HG03432 (cell line): ENCODE data around the gene TRIM74.
"Not testable (repeated sequence)": the region's sequence is repeated elsewhere in the genome, so short reads cannot be mapped to it uniquely, and the experiment has no call there.

ENCODE experiments used
- ATAC-seq: cut with Tn5 transposase; IDR thresholded peaks from one replicate; pipeline ENCODE4 v1.9.1; 2021; ENCODE audit warnings: mild to moderate bottlenecking, moderate library complexity; ENCODE audit not compliant: unreplicated experiment

The TRIM74 gene

GRCh38 chr7:72960029-72960428 is 9.2 kb downstream of the TRIM74 start:
- not testable (repeated sequence) for ATAC-seq

DNA sequence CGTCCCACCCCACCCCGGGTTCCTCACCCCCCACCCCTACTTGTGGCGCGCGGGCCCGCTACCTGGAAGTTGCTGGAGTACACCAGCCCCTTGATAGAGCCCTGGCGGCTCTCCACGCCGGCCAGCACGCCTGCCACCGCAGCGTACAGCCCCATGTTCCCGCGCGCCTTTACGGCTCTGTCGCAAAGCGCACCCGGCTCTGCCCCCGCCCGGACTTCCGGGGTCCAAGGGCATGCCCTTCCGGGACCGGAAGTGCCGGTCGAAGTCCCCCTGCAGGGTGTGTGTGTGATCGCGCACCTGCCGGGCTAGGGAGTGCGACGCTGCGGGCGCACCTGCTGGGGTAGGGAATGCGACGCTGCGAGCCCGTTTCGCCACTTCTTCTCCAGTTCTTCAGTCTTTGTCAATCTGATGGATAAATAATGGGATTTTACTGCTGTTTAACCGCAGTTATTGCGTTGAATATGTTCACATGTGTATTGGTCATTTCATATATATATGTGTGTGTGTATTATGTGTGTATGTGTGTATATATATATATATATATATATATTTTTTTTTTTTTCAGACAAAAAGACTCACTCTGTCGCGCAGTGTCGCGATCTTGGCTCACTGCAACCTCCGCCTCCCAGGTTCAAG is 14.6 kb downstream of the TRIM74 start:
- ATAC-seq, result peak; percentile 93

DNA sequence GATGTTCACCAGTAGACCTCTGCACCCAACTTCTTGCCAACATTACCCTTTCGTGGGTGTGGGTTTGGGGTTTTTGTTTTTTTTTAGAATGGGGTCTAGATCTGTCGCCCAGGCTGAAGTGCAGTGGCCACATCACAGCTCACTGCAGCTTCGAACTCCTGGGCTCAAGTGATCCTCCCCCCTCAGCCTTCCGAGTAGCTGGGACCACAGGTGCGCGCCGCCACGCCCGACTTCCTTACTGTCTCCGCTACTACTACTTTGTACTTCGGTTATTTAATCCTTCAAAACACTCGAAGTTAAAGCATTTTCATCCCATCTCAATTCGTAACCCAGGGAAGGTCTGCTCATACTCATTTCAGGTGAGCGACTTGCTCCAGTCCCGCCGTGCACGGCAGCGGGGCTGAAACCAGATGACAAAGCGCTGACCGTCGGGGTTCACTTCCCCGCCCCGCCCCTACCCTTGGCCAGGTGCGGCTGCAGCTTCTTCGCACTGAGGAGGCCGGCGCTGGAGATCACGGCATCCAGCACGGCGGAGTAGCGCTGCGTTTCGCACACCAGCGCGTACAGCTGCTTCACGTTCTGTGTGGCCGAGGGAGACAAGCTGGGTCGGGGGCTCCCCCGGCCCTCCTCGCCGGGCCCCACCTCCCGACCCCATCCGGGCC is 15.2 kb downstream of the TRIM74 start:
- peak; percentile 62 for ATAC-seq

DNA sequence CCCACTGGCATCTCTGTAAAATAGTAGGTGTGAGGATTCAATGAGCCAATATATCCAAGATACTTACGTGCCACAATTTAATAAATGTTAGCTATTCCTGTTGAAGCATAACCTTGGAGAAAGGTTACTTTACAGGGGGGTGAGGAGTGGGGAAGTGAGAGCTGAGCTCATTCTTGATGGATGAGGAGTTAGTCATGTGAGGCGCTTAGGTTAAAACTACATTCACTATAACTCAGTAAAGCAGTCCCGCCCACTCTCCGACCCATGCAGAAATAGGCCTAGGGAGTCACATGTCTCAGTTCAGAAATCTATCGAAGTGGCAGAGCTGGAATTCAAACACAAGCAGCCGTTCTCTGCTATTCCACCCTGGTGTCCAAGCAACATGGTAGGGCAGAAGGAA is 18.8 kb downstream of the TRIM74 start:
- not testable (repeated sequence) for ATAC-seq

GRCh38 chr7:72949686-72950085 is 19.6 kb downstream of the TRIM74 start:
- ATAC-seq, result not testable (repeated sequence)

DNA sequence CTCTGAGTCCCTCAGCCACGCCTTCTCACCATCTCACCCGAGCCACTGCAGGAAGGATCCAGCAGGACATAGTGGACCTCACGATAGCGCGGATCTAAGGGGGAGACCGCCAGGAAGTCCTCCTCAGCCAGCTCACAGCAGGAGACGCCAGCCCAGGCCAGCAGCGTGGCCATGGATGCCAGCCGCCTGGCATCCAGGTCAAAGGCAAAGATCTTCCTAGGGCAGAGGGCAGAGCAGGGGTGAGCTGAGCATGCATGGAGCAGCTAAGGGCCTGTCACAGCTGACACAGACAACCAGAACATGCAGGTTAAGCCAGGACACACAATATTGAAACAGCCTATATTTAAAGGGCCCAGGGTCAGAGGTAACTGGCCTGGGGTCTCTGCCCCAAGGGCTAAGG is 20.0 kb downstream of the TRIM74 start:
- ATAC-seq, result not testable (repeated sequence)

GRCh38 chr7:72948714-72949113 is 20.6 kb downstream of the TRIM74 start:
- not testable (repeated sequence) for ATAC-seq

- ATAC-seq, result not testable (repeated sequence)
Measured at GRCh38 chr7:72946130-72946745, 23.0 kb downstream of the TRIM74 start.

- not testable (repeated sequence) for ATAC-seq
Measured at GRCh38 chr7:72945597-72945996, 23.7 kb downstream of the TRIM74 start.

DNA sequence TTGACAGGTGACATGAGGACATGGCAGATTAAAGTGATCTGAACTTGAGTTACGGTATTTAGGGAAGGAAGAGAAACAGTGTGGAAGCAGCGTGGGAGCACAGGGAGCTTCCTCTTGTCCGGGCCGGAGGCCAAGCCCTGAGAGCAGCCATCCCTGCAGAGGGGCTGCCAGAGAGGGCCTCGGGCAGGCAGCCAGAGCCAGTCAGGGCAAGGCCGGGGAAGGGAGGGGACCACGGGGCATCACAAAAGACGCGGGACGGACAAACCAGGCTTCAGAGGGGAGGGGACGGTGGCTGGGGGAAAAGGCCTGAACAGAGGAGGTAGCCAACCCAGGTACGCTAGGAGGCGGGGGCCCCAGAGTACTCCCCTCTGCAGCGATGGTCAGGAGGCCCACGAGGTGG is 24.3 kb downstream of the TRIM74 start:
- not testable (repeated sequence) for ATAC-seq

DNA sequence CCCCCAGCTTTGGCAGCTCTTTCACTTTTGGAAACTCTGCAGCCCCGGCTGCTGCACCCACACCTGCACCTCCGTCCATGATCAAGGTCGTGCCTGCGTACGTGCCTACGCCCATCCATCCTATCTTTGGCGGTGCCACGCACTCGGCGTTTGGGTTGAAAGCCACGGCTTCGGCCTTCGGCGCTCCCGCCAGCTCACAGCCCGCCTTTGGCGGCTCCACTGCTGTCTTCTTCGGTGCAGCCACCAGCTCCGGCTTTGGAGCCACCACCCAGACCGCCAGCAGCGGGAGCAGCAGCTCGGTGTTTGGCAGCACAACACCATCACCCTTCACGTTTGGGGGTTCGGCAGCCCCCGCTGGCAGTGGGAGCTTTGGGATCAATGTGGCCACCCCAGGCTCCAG is 26.3 kb downstream of the TRIM74 start:
- not testable (repeated sequence) for ATAC-seq

DNA sequence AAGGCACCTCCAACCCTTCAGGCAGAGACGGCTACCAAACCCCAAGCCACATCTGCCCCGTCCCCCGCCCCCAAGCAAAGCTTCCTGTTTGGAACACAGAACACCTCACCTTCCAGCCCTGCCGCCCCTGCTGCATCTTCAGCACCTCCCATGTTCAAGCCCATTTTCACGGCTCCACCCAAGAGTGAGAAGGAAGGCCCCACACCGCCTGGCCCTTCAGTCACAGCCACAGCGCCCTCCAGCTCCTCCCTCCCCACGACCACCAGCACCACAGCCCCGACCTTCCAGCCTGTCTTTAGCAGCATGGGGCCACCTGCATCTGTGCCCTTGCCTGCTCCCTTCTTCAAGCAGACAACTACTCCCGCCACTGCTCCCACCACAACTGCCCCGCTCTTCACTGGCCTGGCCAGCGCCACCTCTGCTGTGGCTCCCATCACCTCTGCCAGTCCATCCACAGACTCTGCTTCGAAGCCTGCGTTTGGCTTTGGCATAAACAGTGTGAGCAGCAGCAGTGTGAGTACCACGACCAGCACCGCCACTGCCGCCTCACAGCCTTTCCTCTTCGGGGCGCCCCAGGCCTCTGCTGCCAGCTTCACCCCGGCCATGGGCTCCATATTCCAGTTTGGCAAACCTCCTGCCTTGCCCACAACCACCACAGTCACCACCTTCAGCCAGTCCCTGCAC is 27.1 kb downstream of the TRIM74 start:
- ATAC-seq, result not testable (repeated sequence)

DNA sequence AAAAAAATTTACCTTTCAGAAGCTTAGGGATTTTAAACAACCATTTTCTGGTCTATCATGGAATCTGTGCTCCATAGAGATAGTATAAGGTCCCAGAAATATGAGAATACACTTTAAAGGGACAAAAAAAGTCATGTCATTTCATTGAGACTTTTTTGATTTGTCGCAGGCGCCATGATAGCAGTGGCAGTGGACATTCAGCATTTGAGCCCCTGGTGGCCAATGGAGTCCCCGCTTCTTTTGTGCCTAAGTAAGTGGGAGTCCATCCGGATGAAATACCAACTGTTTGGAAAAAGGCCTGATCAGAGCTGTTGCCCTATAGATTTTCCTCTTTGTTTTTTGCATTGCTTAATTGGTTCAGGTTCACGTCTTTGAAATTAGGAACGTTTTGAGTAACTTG is 41.0 kb downstream of the TRIM74 start:
- ATAC-seq, result not testable (repeated sequence)

DNA sequence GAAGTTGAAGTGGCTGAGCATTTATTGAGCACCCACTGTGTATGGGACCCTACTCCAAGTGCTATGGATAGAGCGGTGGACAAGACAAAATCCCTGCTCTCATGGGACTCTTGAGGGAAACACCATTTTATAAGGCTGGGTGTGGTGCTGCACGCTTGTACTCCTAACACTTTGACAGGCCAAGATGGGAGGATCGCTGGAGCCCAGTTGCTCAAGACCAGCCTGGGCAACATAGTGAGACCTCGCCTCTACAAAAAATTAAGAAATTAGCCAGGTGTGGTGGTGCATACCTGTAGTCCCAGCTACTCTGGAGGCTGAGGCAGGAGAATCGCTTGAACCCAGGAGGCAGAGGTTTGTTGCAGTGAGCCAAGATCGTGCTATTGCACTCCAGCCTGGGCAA is 41.5 kb downstream of the TRIM74 start:
- not testable (repeated sequence) for ATAC-seq

DNA sequence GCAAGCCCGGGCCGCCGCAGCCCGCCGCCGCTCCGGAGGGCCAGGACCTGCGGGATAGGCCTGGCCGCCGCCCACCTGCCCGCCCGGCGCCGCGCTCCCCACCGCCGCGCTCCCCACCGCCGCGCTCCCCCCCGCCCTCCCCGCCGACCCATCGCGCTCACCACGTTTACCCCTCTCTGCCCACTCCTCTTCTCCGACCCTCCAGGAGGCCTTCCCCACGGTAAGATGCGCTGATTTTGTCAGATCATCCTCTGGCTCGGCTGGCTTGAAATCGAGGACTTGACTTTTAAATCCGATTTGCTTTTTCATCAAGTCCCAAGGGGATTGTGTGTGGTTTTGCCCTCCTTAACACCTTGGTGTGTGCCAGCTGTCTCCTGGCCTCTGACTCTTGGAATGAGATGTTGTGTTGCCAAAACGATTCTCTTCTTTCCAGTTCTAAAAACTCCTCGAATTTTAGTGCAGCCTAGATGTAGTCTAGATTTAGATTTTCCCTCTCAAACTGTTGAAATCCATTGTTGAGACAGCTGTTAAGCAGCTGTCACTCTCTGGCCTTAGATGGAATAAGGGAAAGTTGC is 43.6 kb downstream of the TRIM74 start:
- ATAC-seq, result no peak

DNA sequence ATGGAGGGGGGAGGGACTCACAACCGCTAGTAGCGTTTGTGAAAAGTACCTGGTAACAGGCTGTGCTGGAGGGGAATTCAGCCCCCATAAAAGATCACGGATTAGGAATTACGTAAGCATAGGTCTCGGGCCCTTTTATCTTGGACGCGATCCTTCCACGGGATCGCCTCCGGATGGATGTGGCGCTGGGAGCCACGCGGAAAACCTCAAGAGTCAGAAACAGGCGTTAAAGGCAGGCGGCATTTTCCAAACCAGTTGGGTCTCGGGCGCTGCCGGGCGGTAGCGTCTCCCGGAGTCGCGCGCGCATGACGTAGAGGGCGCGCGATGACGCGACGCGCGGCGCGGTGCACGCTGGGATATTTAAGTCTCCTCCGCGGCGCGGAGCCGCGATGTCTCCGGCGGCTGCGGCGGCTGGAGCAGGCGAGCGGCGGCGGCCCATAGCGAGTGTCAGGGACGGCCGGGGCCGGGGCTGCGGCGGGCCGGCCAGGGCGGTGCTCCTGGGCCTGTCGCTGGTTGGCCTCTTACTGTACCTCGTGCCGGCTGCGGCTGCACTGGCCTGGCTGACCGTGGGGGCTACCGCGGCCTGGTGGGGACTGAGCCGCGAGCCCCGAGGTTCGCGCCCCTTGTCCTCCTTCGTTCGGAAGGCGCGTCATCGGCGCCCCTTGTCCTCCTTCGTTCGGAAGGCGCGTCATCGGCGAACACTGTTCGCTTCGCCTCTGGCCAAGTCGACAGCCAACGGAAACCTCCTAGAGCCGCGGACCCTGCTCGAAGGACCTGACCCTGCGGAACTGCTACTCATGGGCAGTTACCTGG is 44.3 kb downstream of the TRIM74 start, which contains the start of gene POM121:
TSS of gene POM121 (plus strand) at position 363 of the 813 bp plus-strand sequence. CDS start at position 390, 27 bp downstream.
- ATAC-seq, result peak; percentile 85

GRCh38 chr7:72924386-72924732 is 44.9 kb downstream of the TRIM74 start:
- ATAC-seq, result peak; percentile 11

- no peak for ATAC-seq
Measured at GRCh38 chr7:72919256-72919775, 50.0 kb downstream of the TRIM74 start.

DNA sequence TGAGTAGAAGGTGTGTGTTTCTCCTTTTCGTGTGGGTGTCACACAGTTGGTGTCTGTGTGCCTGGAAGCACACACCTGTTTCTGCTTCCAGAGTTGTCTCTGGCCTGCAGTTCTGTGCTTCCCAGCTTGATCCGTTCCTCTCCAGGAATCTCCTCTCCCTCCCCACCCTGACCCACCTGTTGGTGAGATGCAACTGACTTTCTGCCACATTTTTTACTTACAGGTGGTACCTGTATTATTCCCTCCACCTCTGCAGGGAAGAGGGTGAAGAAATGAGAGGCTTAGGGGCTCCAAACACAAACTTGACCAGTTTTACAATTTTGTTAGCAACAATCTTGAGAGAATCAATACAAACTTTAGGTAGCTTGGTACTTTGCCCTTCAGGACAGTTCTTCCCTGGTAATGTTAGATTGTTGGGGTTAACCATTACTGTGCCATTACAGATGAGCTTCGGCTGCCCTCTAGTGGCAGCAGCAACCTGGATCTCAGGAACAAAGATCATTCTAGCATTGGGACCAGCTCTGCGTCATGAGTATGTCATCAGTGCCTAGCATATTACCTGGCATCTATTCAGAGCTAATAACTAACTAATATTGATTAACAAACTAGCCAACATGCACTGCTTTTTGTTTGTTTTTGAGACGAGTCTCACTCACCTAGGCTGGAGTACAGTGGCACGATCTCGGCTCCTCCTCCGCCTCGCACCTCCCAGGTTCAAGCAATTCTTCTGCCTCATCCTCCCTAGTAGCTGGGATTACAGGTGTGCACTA is 54.3 kb downstream of the TRIM74 start:
- peak; percentile 81 for ATAC-seq
